IMR-90 (cell line): Measurements from ENCODE around the gene CLCF1. TPM values are rescaled to one million over a fixed set of nuclear protein-coding genes. Genes with fewer than 3 reads are reported as not detected.

Experiments used
- ATAC-seq: fragments of 200-7000 bp; cut with Tn5 transposase; 2 replicates; pipeline ENCODE4 v1.9.1; 2020; ENCODE audit warnings: low read depth, mild to moderate bottlenecking, moderate library complexity
- BruUV-seq: library from RNA; stranded (reverse); fragments of 400-500 nt; replicated peaks from 2 replicates; lab custom pipeline; 2021; lab: Mats Ljungman, UMichigan
- CTCF ChIA-PET: fragments of 300-600 bp; formaldehyde crosslinking; extraction: SDS; loops from one replicate; lab custom pipeline; 2021; ENCODE audit warnings: antibody characterized with exemption; lab: Yijun Ruan, JAX
- POLR2A ChIA-PET: fragments of 300-600 bp; sonication (Branson Sonifier 250); formaldehyde crosslinking; loops from one replicate; lab custom pipeline; 2022; ENCODE audit warnings: antibody characterized with exemption; ENCODE audit not compliant: unreplicated experiment; lab: Charles Lee
- DNase-seq: peaks from one replicate; pipeline ENCODE4 v3.0.0; 2013
- H2AFZ ChIP-seq: replicated peaks from 2 replicates; pipeline ENCODE3; 2013; ENCODE audit warnings: low read length, mild to moderate bottlenecking; ENCODE audit not compliant: poor library complexity
- H2AK5ac ChIP-seq: 2 replicates; pipeline ENCODE4 v1.6.1; 2013; ENCODE audit warnings: low read depth, low read length, inconsistent platforms
- H2AK9ac ChIP-seq: replicated peaks from 2 replicates; pipeline ENCODE3; 2013; ENCODE audit warnings: mild to moderate bottlenecking, low read depth, low read length, moderate library complexity; ENCODE audit not compliant: poor library complexity
- H2BK120ac ChIP-seq: 2 replicates; pipeline ENCODE4 v1.6.1; 2013; ENCODE audit warnings: low read depth, low read length, inconsistent platforms
- H2BK15ac ChIP-seq: 3 replicates; pipeline ENCODE4 v1.6.1; 2013; ENCODE audit warnings: low read depth, low read length, inconsistent platforms
- H2BK20ac ChIP-seq: 2 replicates; pipeline ENCODE4 v1.6.1; 2013; ENCODE audit warnings: low read depth, mild to moderate bottlenecking, inconsistent platforms, low read length, moderate library complexity
- H2BK5ac ChIP-seq: 2 replicates; pipeline ENCODE4 v1.6.1; 2013; ENCODE audit warnings: mild to moderate bottlenecking, low read depth, low read length, inconsistent platforms; ENCODE audit not compliant: poor library complexity, severe bottlenecking
- H3K14ac ChIP-seq: replicated peaks from 2 replicates; pipeline ENCODE4 v1.6.1; 2013; ENCODE audit warnings: low read depth, low read length, inconsistent platforms
- H3K18ac ChIP-seq: 2 replicates; pipeline ENCODE4 v1.6.1; 2013; ENCODE audit warnings: low read depth, low read length, control low read depth
- H3K23ac ChIP-seq: 2 replicates; pipeline ENCODE4 v1.6.1; 2013; ENCODE audit warnings: low read depth, low read length, inconsistent platforms
- H3K27ac ChIP-seq: 2 replicates; pipeline ENCODE4 v1.5.1; 2013; ENCODE audit warnings: mild to moderate bottlenecking, control low read depth, low read length; ENCODE audit not compliant: insufficient read depth
- H3K27me3 ChIP-seq: 2 replicates; pipeline ENCODE4 v1.6.1; 2013; ENCODE audit warnings: low read length; ENCODE audit not compliant: control insufficient read depth, insufficient read depth
- H3K36me3 ChIP-seq: 2 replicates; pipeline ENCODE4 v1.6.1; 2013; ENCODE audit warnings: low read length, mixed read lengths; ENCODE audit not compliant: control insufficient read depth, insufficient read depth
- H3K4ac ChIP-seq: 2 replicates; pipeline ENCODE4 v1.6.1; 2013; ENCODE audit warnings: low read depth, low read length, inconsistent platforms
- H3K4me1 ChIP-seq: 2 replicates; pipeline ENCODE4 v1.6.1; 2013; ENCODE audit warnings: low read length, mixed read lengths; ENCODE audit not compliant: control insufficient read depth, insufficient read depth
- H3K4me2 ChIP-seq: 2 replicates; pipeline ENCODE4 v1.6.1; 2013; ENCODE audit warnings: low read depth, mild to moderate bottlenecking, control low read depth, low read length, moderate library complexity
- H3K4me3 ChIP-seq: 2 replicates; pipeline ENCODE4 v1.5.1; 2013; ENCODE audit warnings: low read depth, mild to moderate bottlenecking, control low read depth, low read length, moderate library complexity; ENCODE audit not compliant: insufficient read depth
- H3K56ac ChIP-seq: 2 replicates; pipeline ENCODE4 v1.6.1; 2013; ENCODE audit warnings: low read length, inconsistent platforms; ENCODE audit not compliant: insufficient read depth; ENCODE audit errors: extremely low read depth
- H3K79me1 ChIP-seq, 2 experiments: 2 replicates each; pipeline ENCODE4 v1.6.1; 2013; ENCODE audit warnings: low read length in 2 of 2, inconsistent platforms in 1 of 2, low read depth in 1 of 2
- H3K9ac ChIP-seq: 2 replicates; pipeline ENCODE4 v1.6.1; 2013; ENCODE audit warnings: low read depth, low read length, control low read depth
- H3K9me1 ChIP-seq: 2 replicates; pipeline ENCODE4 v1.6.1; 2013; ENCODE audit warnings: low read length, inconsistent platforms; ENCODE audit not compliant: insufficient read depth
- H3K9me3 ChIP-seq: 2 replicates; pipeline ENCODE4 v1.6.1; 2013; ENCODE audit warnings: low read length; ENCODE audit not compliant: control insufficient read depth, insufficient read depth
- H4K20me1 ChIP-seq: 2 replicates; pipeline ENCODE4 v1.6.1; 2013; ENCODE audit warnings: low read length, inconsistent platforms; ENCODE audit not compliant: insufficient read depth
- H4K5ac ChIP-seq: 2 replicates; pipeline ENCODE4 v1.6.1; 2013; ENCODE audit warnings: mild to moderate bottlenecking, low read depth, low read length, control low read depth
- H4K8ac ChIP-seq, 2 experiments: 2 replicates each; pipeline ENCODE4 v1.6.1; 2013; ENCODE audit warnings: low read depth in 2 of 2, low read length in 2 of 2, control low read depth in 1 of 2, inconsistent platforms in 1 of 2
- H4K91ac ChIP-seq: 2 replicates; pipeline ENCODE4 v1.6.1; 2013; ENCODE audit warnings: low read depth, low read length, inconsistent platforms; ENCODE audit not compliant: insufficient read depth
- CEBPB ChIP-seq: IDR thresholded peaks from 2 replicates; pipeline ENCODE4 v1.6.1; 2012; ENCODE audit warnings: low read depth, low read length, improper control_type of control experiment
- RAD21 ChIP-seq: IDR thresholded peaks from 2 replicates; pipeline ENCODE4 v1.6.1; 2012; ENCODE audit warnings: low read length, improper control_type of control experiment
- WGBS, 2 experiments: methylation state at CpG; one replicate each; pipeline versions ENCODE4 v1.1.5 to v1.1.7; 2013; ENCODE audit warnings: missing lambda C conversion rate in 2 of 2; ENCODE audit not compliant: insufficient read length in 1 of 2; ENCODE audit errors: extremely low coverage in 2 of 2; 5-methylcytosine and 5-hydroxymethylcytosine counted together
- dilution Hi-C: fragments of 300-500 bp; cut with HindIII; formaldehyde crosslinking; loops from one replicate; pipeline ENCODE4 v1.14.3; 2018; ENCODE audit warnings: low sequenced_read_pairs; ENCODE audit not compliant: unreplicated experiment
- in situ Hi-C: fragments of 300-500 bp; cut with MboI; formaldehyde crosslinking; loops from 3 replicates; pipeline ENCODE4 v1.14.3; 2019; ENCODE audit warnings: low sequenced_read_pairs, inconsistent platforms, mixed read lengths
- intact Hi-C: fragments of 100-400 bp; cut with micrococcal nuclease; formaldehyde crosslinking; loops from 2 replicates; pipeline ENCODE4 v1.10.0; 2022
- polyA plus RNA-seq, 3 experiments: library from polyadenylated mRNA; depleted of rRNA; stranded (reverse); fragments of >200 nt; gene quantifications; 2 replicates each; pipeline ENCODE4 v1.2.3, GENCODE V29; 2012; ENCODE audit warnings: low replicate concordance in 1 of 3
- total RNA-seq: library from RNA; depleted of rRNA; stranded (reverse); fragments of >200 nt; gene quantifications from 2 replicates; pipeline ENCODE4 v1.2.3, GENCODE V29; 2012

Gene CLCF1
- total and polyA plus RNA-seq, 2 of the 4 experiments (the other 2 are of a cell fraction) = 5.6 to 27.8 TPM

- Histone ChIP-seq H3K9ac (peak overlapping the region; percentile 10; the same call in 1 of the 2 replicates), H3K56ac (no peak overlapping the region), H3K4ac (peak overlapping the region; percentile 81), H3K18ac (peak overlapping the region; percentile 58), H2AK5ac (peak overlapping the region; percentile 75), H3K4me3 (no peak overlapping the region), H3K4me1 (peaks cover 57% of the 10 kb centered on the region), H3K14ac (peak overlapping the region; percentile 77), H2BK120ac (peak overlapping the region; percentile 72), H3K23ac (peak overlapping the region; percentile 13), H3K27me3 (no peaks in the 10 kb centered on the region), H3K9me3 (no peaks in the 10 kb centered on the region), H4K91ac (peak overlapping the region; percentile 86), H4K5ac (peak overlapping the region; percentile 28), H3K36me3 (peaks cover 16% of the 10 kb centered on the region), H4K8ac (peak overlapping the region in 1 of 2 experiments; percentile 37; a peak in 1 of 4 replicates), H2BK20ac (peak overlapping the region; percentile 73), H2AK9ac (peak overlapping the region; percentile 63), H3K27ac (peak overlapping the region; percentile 82), H2BK5ac (peak overlapping the region; percentile 77), H3K4me2 (peak overlapping the region; percentile 66), H2BK15ac (peak overlapping the region; percentile 50; the same call in 1 of the 3 replicates), H4K20me1 (peaks cover 61% of the 10 kb centered on the region), H2AFZ (no peak overlapping the region), H3K9me1 (peaks cover 44% of the 10 kb centered on the region), H3K79me1 (peaks cover 5 to 71% of the 10 kb centered on the region in 2 experiments; a peak in 3 of 4 replicates)
- DNase-seq (peak; percentile 71), ATAC-seq (no peak)
- dilution Hi-C loops (no loop called here), intact Hi-C loops (loop anchor here (2.0 kb wide), 1 partner anchor 13 kb away; no protein-coding TSS in a partner anchor), in situ Hi-C loops (no loop called here)
- ChIA-PET POLR2A (interaction anchor here (0.5 to 1.2 kb wide), 3 partner anchors 17 to 26 kb away, joined by 3 read pairs; partner anchors contain the start of gene POLD4), CTCF (interaction anchor here (1.6 to 2.3 kb wide), 5 partner anchors 13 to 24 kb away, joined by 4 to 15 read pairs (median 9); partner anchors contain the start of gene POLD4)
- no TSS peak for BruUV-seq
- TF ChIP-seq RAD21 (peak; percentile 15; the same call in 1 of the 2 replicates), CEBPB (no peak)
- WGBS, 2 experiments = 20% methylated on average over 6 of the region's 12 CpGs; no CpG with 5 or more reads in 1 of the 2 experiments
Observed at GRCh38 chr11:67369801-67370284, 3.6 kb downstream of the CLCF1 start.
